HEK293 (cell line): ENCODE measurements around the gene ITGA8.
A peak's percentile ranks its signal among the peaks of the same experiment; 100 is the strongest.

Source experiments
- CTCF ChIA-PET: fragments of 350-600 bp; formaldehyde crosslinking; extraction: SDS; loops from one replicate; lab custom pipeline; 2021; ENCODE audit warnings: antibody characterized with exemption; lab: Yijun Ruan, JAX
- POLR2A ChIA-PET: fragments of 300-600 bp; formaldehyde crosslinking; extraction: SDS; loops from one replicate; lab custom pipeline; 2020; ENCODE audit warnings: antibody characterized with exemption, inconsistent platforms; lab: Yijun Ruan, JAX
- H3K27ac ChIP-seq: fragments of 200-500 bp; sonication (Bioruptor generic); 2 replicates; pipeline ENCODE4 v1.5.1; 2014; ENCODE audit warnings: low read depth, low read length, control low read depth, inconsistent platforms; ENCODE audit errors: extremely low read depth
- H3K36me3 ChIP-seq, 2 experiments: fragments of 200-500 bp in 1 of 2; sonication (Bioruptor generic) in 1 of 2; 1 replicate in 1 of 2; 2 replicates in 1 of 2; pipeline ENCODE4 v1.5.1; 2014 to 2017; ENCODE audit warnings: inconsistent platforms in 2 of 2, low read length in 2 of 2; ENCODE audit not compliant: control insufficient read depth in 2 of 2, insufficient read depth in 1 of 2
- H3K4me1 ChIP-seq: fragments of 200-500 bp; sonication (Bioruptor generic); 2 replicates; pipeline ENCODE4 v1.5.1; 2014; ENCODE audit warnings: mild to moderate bottlenecking, low read length, inconsistent platforms; ENCODE audit not compliant: control insufficient read depth, insufficient read depth
- H3K4me3 ChIP-seq: 2 replicates; pipeline ENCODE4 v1.5.1; 2011; ENCODE audit warnings: low read depth, mild to moderate bottlenecking, control low read depth, low read length, moderate library complexity
- H3K9me3 ChIP-seq: fragments of 200-500 bp; sonication (Bioruptor generic); 2 replicates; pipeline ENCODE4 v1.5.1; 2014; ENCODE audit warnings: low read depth, low read length, inconsistent platforms; ENCODE audit not compliant: control insufficient read depth, insufficient read depth
- ATF2 ChIP-seq: fragments of 450-650 bp; formaldehyde crosslinking; IDR thresholded peaks from 2 replicates; pipeline ENCODE4 v1.5.1; 2016; ENCODE audit warnings: missing biosample characterization, missing genetic modification characterization, low read depth
- BCL11A ChIP-seq: fragments of 450-650 bp; formaldehyde crosslinking; IDR thresholded peaks from 2 replicates; pipeline ENCODE4 v1.5.1; 2016; ENCODE audit warnings: low read depth, missing biosample characterization, missing genetic modification characterization
- MEIS1 ChIP-seq: sonication (generic); formaldehyde crosslinking; IDR thresholded peaks from 2 replicates; pipeline ENCODE4 v1.8.1; 2022; ENCODE audit warnings: missing genetic modification reagents, mild to moderate bottlenecking, borderline replicate concordance
- ZBTB48 ChIP-seq: fragments of 450-650 bp; formaldehyde crosslinking; IDR thresholded peaks from 2 replicates; pipeline ENCODE4 v1.5.1; 2016; ENCODE audit warnings: missing biosample characterization, missing genetic modification characterization
- ZBTB6 ChIP-seq: fragments of 450-650 bp; formaldehyde crosslinking; IDR thresholded peaks from 2 replicates; pipeline ENCODE4 v1.5.1; 2017; ENCODE audit warnings: missing biosample characterization, missing genetic modification characterization
- ZNF155 ChIP-seq: fragments of 450-650 bp; formaldehyde crosslinking; IDR thresholded peaks from 2 replicates; pipeline ENCODE4 v1.5.1; 2016; ENCODE audit warnings: missing biosample characterization, missing genetic modification characterization
- ZNF239 ChIP-seq: fragments of 450-650 bp; formaldehyde crosslinking; IDR thresholded peaks from 2 replicates; pipeline ENCODE4 v1.5.1; 2016; ENCODE audit warnings: missing biosample characterization, missing genetic modification characterization
- ZNF24 ChIP-seq: fragments of 450-650 bp; formaldehyde crosslinking; IDR thresholded peaks from 2 replicates; pipeline ENCODE4 v1.5.1; 2016; ENCODE audit warnings: missing biosample characterization, missing genetic modification characterization
- ZNF274 ChIP-seq, 2 experiments: fragments of 200-500 bp in 1 of 2; fragments of 450-650 bp in 1 of 2; sonication (Bioruptor generic) in 1 of 2; formaldehyde crosslinking in 1 of 2; IDR thresholded peaks; 2 replicates each; pipeline versions ENCODE4 v1.5.1 to v1.6.1; 2014 to 2016; ENCODE audit warnings: borderline replicate concordance in 1 of 2, inconsistent platforms in 1 of 2, low read length in 1 of 2, missing biosample characterization in 1 of 2, missing genetic modification characterization in 1 of 2
- ZNF324 ChIP-seq: fragments of 450-650 bp; formaldehyde crosslinking; IDR thresholded peaks from 2 replicates; pipeline ENCODE4 v1.5.1; 2016; ENCODE audit warnings: missing biosample characterization, missing genetic modification characterization
- ZNF571 ChIP-seq: fragments of 450-650 bp; formaldehyde crosslinking; IDR thresholded peaks from 2 replicates; pipeline ENCODE4 v1.5.0; 2017; ENCODE audit warnings: missing biosample characterization, missing genetic modification characterization
- ZNF626 ChIP-seq: fragments of 450-650 bp; sonication (Bioruptor Pico); formaldehyde crosslinking; IDR thresholded peaks from 2 replicates; pipeline ENCODE4 v1.5.1; 2018; ENCODE audit warnings: missing biosample characterization, missing genetic modification characterization, inconsistent platforms
- ZNF629 ChIP-seq: fragments of 450-650 bp; formaldehyde crosslinking; IDR thresholded peaks from 2 replicates; pipeline ENCODE4 v1.5.1; 2017; ENCODE audit warnings: missing biosample characterization, missing genetic modification characterization
- ZNF664 ChIP-seq: fragments of 450-650 bp; formaldehyde crosslinking; IDR thresholded peaks from 2 replicates; pipeline ENCODE4 v1.5.1; 2016; ENCODE audit warnings: missing biosample characterization, missing genetic modification characterization
- ZNF792 ChIP-seq: fragments of 450-650 bp; formaldehyde crosslinking; IDR thresholded peaks from 2 replicates; pipeline ENCODE4 v1.5.1; 2016; ENCODE audit warnings: missing biosample characterization, missing genetic modification characterization
- ZNF843 ChIP-seq: fragments of 450-650 bp; formaldehyde crosslinking; IDR thresholded peaks from 2 replicates; pipeline ENCODE4 v1.5.1; 2016; ENCODE audit warnings: missing biosample characterization, missing genetic modification characterization
- ZSCAN18 ChIP-seq: fragments of 450-650 bp; formaldehyde crosslinking; IDR thresholded peaks from 2 replicates; pipeline ENCODE4 v1.5.1; 2016; ENCODE audit warnings: missing biosample characterization, missing genetic modification characterization

ITGA8 gene

GRCh38 chr10:15485684-15486316, 233.9 kb downstream of the ITGA8 start (continued):
- no peak for TF ChIP-seq ZSCAN18 (tag by site-specific recombination)
- TF ChIP-seq ZNF843 = no peak
- no peak for TF ChIP-seq BCL11A
- no peak for TF ChIP-seq ZNF626 (tag by site-specific recombination)
- no peak for TF ChIP-seq ZNF664 (tag by site-specific recombination)

- no peak overlapping the region for H3K27ac ChIP-seq
- H3K4me3 ChIP-seq = no peak overlapping the region
- ChIA-PET CTCF (interaction anchor here (0.6 kb wide), 1 partner anchor 41 kb away, joined by 4 read pairs; no protein-coding TSS in a partner anchor), POLR2A (no interaction called here)
- no peaks in the 10 kb centered on the region for H3K36me3 ChIP-seq
- H3K9me3 ChIP-seq = no peaks in the 10 kb centered on the region
- TF ChIP-seq MEIS1 = no peak
- TF ChIP-seq ZNF24 (tag by site-specific recombination) = no peak
- TF ChIP-seq ZNF324 (tag by site-specific recombination) = no peak
- TF ChIP-seq ATF2 (tag by site-specific recombination) = no peak
- no peak for TF ChIP-seq ZNF239 (tag by site-specific recombination)
- TF ChIP-seq ZBTB48 = no peak
- no peak for TF ChIP-seq ZNF274 (IDR thresholded peaks at IDR 0.05; ENCODE audit: low read length)
- TF ChIP-seq ZNF274 (tag by site-specific recombination; IDR thresholded peaks at IDR 0.05; ENCODE audit: borderline replicate concordance) = no peak
- TF ChIP-seq ZBTB6 = no peak
- no peak for TF ChIP-seq ZNF155 (tag by site-specific recombination)
- no peak for TF ChIP-seq ZNF571 (tag by site-specific recombination)
- H3K4me1 ChIP-seq = peaks cover 17% of the 10 kb centered on the region
These were observed 234.7 kb downstream of the ITGA8 start for GRCh38 chr10:15485027-15485426.

- Histone ChIP-seq H3K4me3 (no peak overlapping the region), H3K27ac (no peak overlapping the region), H3K4me1 (peaks cover 17% of the 10 kb centered on the region), H3K9me3 (no peaks in the 10 kb centered on the region), H3K36me3 (no peaks in the 10 kb centered on the region)
- ChIA-PET CTCF (interaction anchor here (0.6 to 0.9 kb wide), 2 partner anchors 40 to 45 kb away, joined by 3 to 4 read pairs; no protein-coding TSS in a partner anchor), POLR2A (interaction anchor here (0.5 kb wide), 1 partner anchor 108 kb away, joined by 8 read pairs; no protein-coding TSS in a partner anchor)
- TF ChIP-seq ATF2 (tag by site-specific recombination) (peak; percentile 77), ZNF629 (peak; percentile 47; the same call in 1 of the 2 replicates), ZNF792 (no peak)
These were observed 235.6 kb downstream of the ITGA8 start for GRCh38 chr10:15484128-15484527.
